ENCODE data around the gene CAMK2N1. TPM values are rescaled to one million over a fixed set of nuclear protein-coding genes. Genes with fewer than 3 reads are reported as not detected.
"Not testable (repeated sequence)": the region's sequence is repeated elsewhere in the genome, so short reads cannot be mapped to it uniquely, and the experiment has no call there.

The CAMK2N1 gene
- total RNA-seq, 1 experiment from 2014 or later, result 31.6 TPM

DNA sequence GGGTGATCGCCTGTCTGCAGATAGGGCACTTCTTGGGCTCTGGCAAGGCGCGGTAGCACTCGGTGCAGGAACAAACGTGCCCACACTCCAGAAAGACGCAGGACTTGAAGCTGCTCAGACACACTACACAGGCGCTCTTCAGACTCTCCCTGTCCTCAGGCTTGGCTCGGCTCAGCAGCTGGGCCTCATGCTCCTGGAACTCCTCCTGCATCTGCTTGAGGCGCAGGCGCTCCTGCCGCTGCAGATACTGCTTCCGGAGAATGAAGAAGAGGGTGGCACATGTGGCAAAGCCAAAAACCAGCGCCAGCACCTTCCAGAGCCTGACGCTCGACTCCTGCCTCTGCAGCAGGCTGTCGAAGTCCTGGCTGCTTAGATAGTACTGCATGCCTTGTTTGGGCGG lies 14.7 kb upstream of the CAMK2N1 start:
- no peak for DNase-seq
- H3K27me3 ChIP-seq, result no peaks in the 10 kb centered on the region
- H3K4me3 ChIP-seq, result no peak overlapping the region
- H3K36me3 ChIP-seq, result peaks cover 51% of the 10 kb centered on the region
- no peaks in the 10 kb centered on the region for H3K9me3 ChIP-seq

- no peaks in the 10 kb centered on the region for H3K27me3 ChIP-seq
- no peaks in the 10 kb centered on the region for H3K9me3 ChIP-seq
- H3K4me3 ChIP-seq, result no peak overlapping the region
- H3K36me3 ChIP-seq, result peaks cover 47% of the 10 kb centered on the region
- DNase-seq, result no peak
These were observed 13.7 kb upstream of the CAMK2N1 start for GRCh38 chr1:20499718-20500117.

- no peaks in the 10 kb centered on the region for H3K27me3 ChIP-seq
- no peak for DNase-seq
- H3K9me3 ChIP-seq, result no peaks in the 10 kb centered on the region
- peaks cover 41% of the 10 kb centered on the region for H3K36me3 ChIP-seq
- H3K4me3 ChIP-seq, result no peak overlapping the region
These were observed 13.1 kb upstream of the CAMK2N1 start for GRCh38 chr1:20499105-20499504.

DNA sequence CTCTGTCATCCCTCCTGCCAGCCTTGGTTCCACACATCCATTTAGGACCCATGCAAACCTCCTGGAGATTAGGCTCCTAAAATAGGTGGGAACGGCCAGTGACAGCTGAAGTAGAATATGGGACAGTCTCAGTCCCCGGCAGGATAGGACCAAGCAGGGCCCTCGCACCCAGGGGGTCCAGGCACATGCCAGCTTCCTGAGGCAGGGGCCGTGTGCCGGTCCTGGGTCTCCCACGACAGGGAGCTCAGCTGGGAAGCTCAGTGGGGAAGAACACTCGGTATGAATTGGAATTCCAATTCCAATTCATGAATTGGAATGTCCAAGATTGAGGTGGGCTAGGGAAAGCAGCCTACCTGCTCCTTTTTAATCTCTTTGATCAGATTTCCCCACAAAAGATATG lies 12.1 kb upstream of the CAMK2N1 start:
- no peaks in the 10 kb centered on the region for H3K27me3 ChIP-seq
- H3K9me3 ChIP-seq, result no peaks in the 10 kb centered on the region
- no peak overlapping the region for H3K4me3 ChIP-seq
- DNase-seq, result no peak
- peaks cover 35% of the 10 kb centered on the region for H3K36me3 ChIP-seq

DNA sequence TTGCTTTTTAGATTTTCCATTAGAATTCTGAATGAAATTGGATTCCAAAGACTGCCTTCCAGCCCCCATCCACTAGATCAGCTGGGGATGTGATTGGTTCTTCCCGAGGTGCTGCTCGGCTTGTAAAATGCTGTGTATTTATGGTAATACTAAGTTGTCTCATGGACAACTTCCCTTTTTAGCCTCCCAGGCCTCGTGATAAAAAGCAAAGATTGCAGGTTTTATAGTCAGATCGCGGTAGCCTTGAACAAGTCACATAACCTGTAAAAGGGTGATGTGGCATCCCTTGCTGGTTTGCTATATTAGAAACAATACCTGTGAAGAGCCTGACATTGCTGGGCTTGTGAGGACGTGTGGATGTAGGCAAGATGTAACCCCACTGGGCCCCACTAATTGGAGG lies 11.5 kb upstream of the CAMK2N1 start:
- no peaks in the 10 kb centered on the region for H3K9me3 ChIP-seq
- no peak for DNase-seq
- peaks cover 29% of the 10 kb centered on the region for H3K36me3 ChIP-seq
- H3K27me3 ChIP-seq, result no peaks in the 10 kb centered on the region
- H3K4me3 ChIP-seq, result no peak overlapping the region

- peaks cover 22% of the 10 kb centered on the region for H3K36me3 ChIP-seq
- not testable (repeated sequence) for H3K4me3 ChIP-seq, H3K9me3 ChIP-seq, DNase-seq, H3K27me3 ChIP-seq
These were observed 10.8 kb upstream of the CAMK2N1 start for GRCh38 chr1:20496725-20497383.

DNA sequence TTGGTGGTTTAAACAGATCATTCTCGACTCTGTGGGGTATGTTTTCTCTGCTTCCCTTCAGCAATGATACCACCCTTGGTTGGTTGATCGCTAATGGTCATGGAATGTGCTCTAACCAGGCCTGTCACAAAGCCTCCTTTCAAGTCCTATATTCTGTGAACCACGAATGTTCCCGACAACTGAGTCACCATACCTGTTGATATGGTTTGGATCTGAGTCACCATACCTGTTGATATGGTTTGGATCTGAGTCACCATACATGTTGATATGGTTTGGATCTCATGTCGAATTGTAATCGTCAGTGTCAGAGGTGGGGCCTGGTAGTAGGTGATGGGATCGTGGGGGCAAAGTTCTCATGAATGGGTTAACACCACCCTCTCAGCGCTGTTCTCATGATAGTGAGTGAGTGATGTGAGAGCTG lies 10.2 kb upstream of the CAMK2N1 start:
- no peak for DNase-seq

GRCh38 chr1:20495661-20496060 lies 9.7 kb upstream of the CAMK2N1 start:
- no peaks in the 10 kb centered on the region for H3K9me3 ChIP-seq
- H3K4me3 ChIP-seq, result no peak overlapping the region
- no peaks in the 10 kb centered on the region for H3K27me3 ChIP-seq
- peaks cover 16% of the 10 kb centered on the region for H3K36me3 ChIP-seq
- no peak for DNase-seq

More for the DNA sequence above, 10.2 kb upstream of the CAMK2N1 start:
- Histone ChIP-seq H3K36me3 (peaks cover 16% of the 10 kb centered on the region), H3K27me3 (no peaks in the 10 kb centered on the region), H3K4me3 (no peak overlapping the region), H3K9me3 (no peaks in the 10 kb centered on the region)

- Histone ChIP-seq H3K27me3 (no peaks in the 10 kb centered on the region), H3K36me3 (peaks cover 14% of the 10 kb centered on the region), H3K4me3 (no peak overlapping the region), H3K9me3 (no peaks in the 10 kb centered on the region)
- DNase-seq, result peak; percentile 86
These were observed 8.8 kb upstream of the CAMK2N1 start for GRCh38 chr1:20494609-20495311.

- Histone ChIP-seq H3K9me3 (no peaks in the 10 kb centered on the region), H3K36me3 (peaks cover 8% of the 10 kb centered on the region; the same call in 1 of the 2 replicates), H3K27me3 (no peaks in the 10 kb centered on the region), H3K4me3 (no peak overlapping the region)
- DNase-seq, result peak; percentile 88
These were observed 8.0 kb upstream of the CAMK2N1 start for GRCh38 chr1:20493839-20494608.

DNA sequence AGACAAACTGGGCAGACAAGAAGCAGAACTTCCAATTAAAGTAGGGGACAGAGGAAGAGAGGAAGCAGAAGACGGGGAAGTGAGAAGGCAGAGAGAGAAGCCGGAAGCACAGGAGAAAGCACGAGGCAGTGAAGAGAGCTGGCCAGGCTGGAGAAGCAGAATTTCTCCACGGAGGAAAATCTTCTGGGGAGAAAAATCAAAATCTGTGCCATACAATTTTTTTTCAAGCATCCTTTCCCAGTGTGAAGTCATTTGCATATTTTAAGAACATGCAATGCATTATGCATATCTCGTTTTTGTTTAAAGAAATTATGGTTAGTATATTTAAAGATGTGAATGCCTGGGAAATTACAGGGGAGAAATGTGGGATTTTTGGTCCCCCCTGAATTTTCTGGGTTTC lies 7.3 kb upstream of the CAMK2N1 start:
- Histone ChIP-seq H3K27me3 (no peaks in the 10 kb centered on the region), H3K36me3 (0 out of 2 replicates have a peak, but pooled peaks cover 2% of the 10 kb centered on the region), H3K9me3 (no peaks in the 10 kb centered on the region), H3K4me3 (no peak overlapping the region)
- no peak for DNase-seq

DNA sequence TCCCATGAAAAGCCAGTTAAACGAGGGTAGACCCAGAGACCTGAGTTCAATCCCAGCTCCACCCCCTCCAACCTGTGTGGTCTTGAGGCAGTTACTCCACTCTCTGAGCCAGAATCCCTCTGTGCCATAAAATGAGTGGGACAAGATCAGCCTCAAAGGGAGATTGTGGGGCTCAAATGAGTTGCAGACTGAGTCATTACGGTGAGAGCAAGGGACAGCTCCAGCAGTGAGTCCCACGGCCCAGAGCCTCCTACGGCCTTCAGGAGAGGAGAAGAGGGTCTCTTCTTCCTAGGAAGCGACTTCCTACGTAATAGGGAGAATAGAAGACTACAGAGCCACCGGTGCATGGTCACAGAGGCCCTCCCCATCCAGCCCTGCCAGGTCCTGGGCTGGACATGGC lies 6.7 kb upstream of the CAMK2N1 start:
- Histone ChIP-seq H3K9me3 (no peaks in the 10 kb centered on the region), H3K27me3 (no peaks in the 10 kb centered on the region), H3K36me3 (no peaks in the 10 kb centered on the region), H3K4me3 (no peak overlapping the region)
- no peak for DNase-seq

- Histone ChIP-seq H3K9me3 (no peaks in the 10 kb centered on the region), H3K4me3 (no peak overlapping the region), H3K27me3 (no peaks in the 10 kb centered on the region), H3K36me3 (no peaks in the 10 kb centered on the region)
- DNase-seq, result no peak
These were observed 5.9 kb upstream of the CAMK2N1 start for GRCh38 chr1:20491866-20492265.

DNA sequence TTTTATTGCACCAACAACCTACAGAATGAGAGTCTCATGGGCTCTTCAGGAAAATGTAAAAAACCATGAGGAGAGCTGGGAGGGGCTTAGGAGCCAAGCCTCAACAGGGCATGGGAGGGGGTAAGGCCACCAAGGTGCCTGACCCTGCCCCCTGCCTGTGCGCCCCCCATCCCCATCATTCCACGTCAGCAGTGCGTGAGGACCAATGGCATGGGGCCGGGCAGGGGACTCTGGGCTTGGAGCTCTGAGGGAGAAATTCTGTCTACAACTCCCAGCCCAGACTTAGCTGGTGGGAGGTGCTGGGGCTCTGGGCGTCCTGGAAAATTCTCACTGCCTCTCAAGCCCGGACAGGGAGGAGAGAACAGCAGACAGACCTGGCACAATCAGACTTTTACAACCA lies 5.2 kb upstream of the CAMK2N1 start:
- no peak for DNase-seq
- H3K9me3 ChIP-seq, result no peaks in the 10 kb centered on the region
- no peaks in the 10 kb centered on the region for H3K36me3 ChIP-seq
- no peak overlapping the region for H3K4me3 ChIP-seq
- H3K27me3 ChIP-seq, result no peaks in the 10 kb centered on the region

DNA sequence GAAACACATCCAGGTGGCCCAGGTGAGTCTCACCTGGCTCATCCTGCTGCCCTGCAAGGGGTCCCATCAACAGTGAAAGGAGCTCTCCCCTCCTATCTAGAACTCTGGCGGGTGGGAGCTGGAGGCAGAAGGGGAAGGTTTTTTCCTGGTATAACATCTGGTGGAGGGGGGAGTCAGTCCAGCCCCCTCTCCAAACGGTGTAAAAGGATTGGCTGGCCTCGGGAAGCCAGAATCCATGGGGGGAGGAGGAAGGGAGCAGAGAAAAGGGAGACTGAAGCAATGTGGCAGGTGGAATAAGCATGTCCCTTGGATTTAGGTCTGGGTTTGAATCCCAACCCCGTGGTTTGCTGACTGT lies 1.2 kb upstream of the CAMK2N1 start:
- H3K36me3 ChIP-seq, result peaks cover 7% of the 10 kb centered on the region
- H3K27me3 ChIP-seq, result no peaks in the 10 kb centered on the region
- no peaks in the 10 kb centered on the region for H3K9me3 ChIP-seq
- no peak overlapping the region for H3K4me3 ChIP-seq
- no peak for DNase-seq

DNA sequence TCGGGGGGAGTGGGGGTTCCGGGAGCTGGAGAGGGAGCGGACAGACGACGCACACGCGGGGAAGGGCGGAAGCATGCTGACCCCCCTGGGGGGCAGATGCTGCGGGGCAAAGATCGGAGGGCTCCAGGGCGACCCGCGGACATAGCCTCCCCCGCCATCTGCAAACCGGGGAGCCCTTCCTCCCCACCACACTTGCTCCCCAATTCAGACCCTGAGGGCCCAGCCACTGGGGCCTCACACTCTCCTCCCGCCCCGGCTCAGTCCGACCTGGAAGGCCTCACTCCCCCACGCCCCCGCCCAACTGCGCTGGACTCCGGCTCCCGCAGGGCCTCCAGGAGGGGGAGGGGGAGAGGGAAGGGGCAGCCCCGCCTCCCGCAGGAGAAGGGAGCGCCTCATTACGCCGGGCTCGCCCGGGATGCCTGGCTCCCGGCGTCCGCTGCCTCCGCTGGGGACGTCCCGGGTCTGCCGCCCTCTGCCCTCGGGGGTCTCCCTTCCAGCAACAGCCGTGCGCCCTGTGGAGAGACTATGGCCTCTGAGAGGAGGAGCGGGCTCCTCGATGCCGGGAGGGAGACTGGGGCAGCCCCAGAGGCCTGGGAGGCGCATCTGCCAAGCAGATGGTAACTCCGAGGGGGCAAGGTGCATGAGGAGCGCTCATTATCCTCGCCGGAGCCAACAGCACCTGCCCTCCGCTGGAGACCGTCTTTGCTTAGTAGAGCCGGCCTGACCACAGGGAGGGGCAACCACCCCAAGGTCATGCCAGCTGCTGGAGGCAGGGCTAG lies 636 bp upstream of the CAMK2N1 start:
- Histone ChIP-seq H3K36me3 (peaks cover 9% of the 10 kb centered on the region), H3K9me3 (peaks cover 2% of the 10 kb centered on the region; the same call in 1 of the 2 replicates), H3K27me3 (no peaks in the 10 kb centered on the region), H3K4me3 (peak overlapping the region; percentile 61)
- peak; percentile 58 for DNase-seq

Data from MG63 (cell line).